H1 (cell line): Measurements from ENCODE around the gene ETS1. TPM values are rescaled to one million over a fixed set of nuclear protein-coding genes. Genes with fewer than 3 reads are reported as not detected.

ENCODE experiments used
- BCL11A ChIP-seq, 2 experiments: IDR thresholded peaks; one replicate each; pipeline ENCODE4 v1.6.1; 2011; ENCODE audit warnings: low read depth in 2 of 2, low read length in 2 of 2, mild to moderate bottlenecking in 2 of 2
- CTBP2 ChIP-seq: IDR thresholded peaks from 2 replicates; pipeline ENCODE4 v1.7.0; 2011; ENCODE audit warnings: borderline replicate concordance, mild to moderate bottlenecking, moderate library complexity, mixed read lengths, low read length; ENCODE audit not compliant: insufficient read depth, insufficient read length
- MAFK ChIP-seq: IDR thresholded peaks from 2 replicates; pipeline ENCODE4 v1.6.1; 2012; ENCODE audit warnings: low read depth, mild to moderate bottlenecking, improper control_type of control experiment, low read length
- SP1 ChIP-seq: IDR thresholded peaks from 2 replicates; pipeline ENCODE4 v1.6.1; 2011; ENCODE audit warnings: low read depth, low read length
- TAF1 ChIP-seq: IDR thresholded peaks from 2 replicates; pipeline ENCODE4 v1.6.1; 2011; ENCODE audit warnings: mild to moderate bottlenecking, low read depth, low read length
- TBP ChIP-seq: IDR thresholded peaks from 2 replicates; pipeline ENCODE4 v1.6.1; 2011; ENCODE audit warnings: low read depth, low read length, improper control_type of control experiment
- polyA plus RNA-seq, 7 experiments: library from polyadenylated mRNA; depleted of rRNA in 3 of 7; stranded (reverse) in 5 of 7; unstranded in 2 of 7; fragments of >200 nt in 5 of 7; fragments of 200-250 nt in 2 of 7; gene quantifications; 1 replicate in 5 of 7; 2 replicates in 1 of 7; 4 replicates in 1 of 7; pipeline versions ENCODE4 v1.2.1 to v1.2.3, GENCODE V29; 2011 to 2013; ENCODE audit warnings: missing spikeins in 2 of 7, mixed read lengths in 2 of 7
- total RNA-seq: library from RNA; stranded (reverse); fragmentation: NEBNext Ultra II Directional; extraction: Animal tissue kit (Norgen Biotek cat#: 25700); gene quantifications from 2 replicates; pipeline ENCODE4 v1.2.1, GENCODE V29; 2021
- TF ChIP-seq, protein P1 (sequence below): fragments of 300-600 bp; sonication (generic); IDR thresholded peaks from 2 replicates; pipeline ENCODE4 v1.7.1; 2012; ENCODE audit warnings: low read length, moderate library complexity, mild to moderate bottlenecking, inconsistent platforms; ENCODE audit not compliant: insufficient replicate concordance
- TF ChIP-seq, protein P2 (sequence below): IDR thresholded peaks from 2 replicates; pipeline ENCODE4 v1.6.1; 2012; ENCODE audit warnings: inconsistent platforms
- TF ChIP-seq, protein P3 (sequence below): IDR thresholded peaks from 2 replicates; pipeline ENCODE4 v1.6.1; 2011; ENCODE audit warnings: low read depth, mild to moderate bottlenecking, low read length; ENCODE audit not compliant: insufficient read depth
- TF ChIP-seq, protein P4 (sequence below): IDR thresholded peaks from 2 replicates; pipeline ENCODE4 v1.6.1; 2012; ENCODE audit warnings: inconsistent platforms

Gene ETS1
- total and polyA plus RNA-seq, 2 of the 8 experiments (the other 6 are each of a cell fraction or from before 2014, with no cell fraction given) = 10.0 to 35.3 TPM

DNA sequence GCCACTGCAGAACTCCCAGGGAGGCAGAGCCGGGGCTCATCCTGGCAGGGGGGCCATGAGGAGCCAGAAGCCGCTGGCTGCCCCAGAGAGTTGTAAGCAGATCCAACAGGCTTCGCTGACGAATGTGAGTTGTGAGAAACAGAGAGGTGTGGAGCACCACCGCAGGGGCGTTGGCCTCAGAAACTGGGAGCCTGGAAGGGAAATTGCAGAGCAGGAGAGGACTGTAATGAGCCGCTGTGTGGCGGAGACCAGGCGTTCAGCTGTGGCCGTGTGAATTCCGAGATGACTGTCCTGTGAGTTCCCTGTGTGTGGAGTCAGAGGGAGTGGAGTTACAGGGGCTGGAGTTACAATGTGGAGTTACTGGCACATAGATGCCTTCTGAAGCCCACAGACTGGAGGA lies 27.7 kb upstream of the ETS1 start (continued):
- TF ChIP-seq, protein P1, sequence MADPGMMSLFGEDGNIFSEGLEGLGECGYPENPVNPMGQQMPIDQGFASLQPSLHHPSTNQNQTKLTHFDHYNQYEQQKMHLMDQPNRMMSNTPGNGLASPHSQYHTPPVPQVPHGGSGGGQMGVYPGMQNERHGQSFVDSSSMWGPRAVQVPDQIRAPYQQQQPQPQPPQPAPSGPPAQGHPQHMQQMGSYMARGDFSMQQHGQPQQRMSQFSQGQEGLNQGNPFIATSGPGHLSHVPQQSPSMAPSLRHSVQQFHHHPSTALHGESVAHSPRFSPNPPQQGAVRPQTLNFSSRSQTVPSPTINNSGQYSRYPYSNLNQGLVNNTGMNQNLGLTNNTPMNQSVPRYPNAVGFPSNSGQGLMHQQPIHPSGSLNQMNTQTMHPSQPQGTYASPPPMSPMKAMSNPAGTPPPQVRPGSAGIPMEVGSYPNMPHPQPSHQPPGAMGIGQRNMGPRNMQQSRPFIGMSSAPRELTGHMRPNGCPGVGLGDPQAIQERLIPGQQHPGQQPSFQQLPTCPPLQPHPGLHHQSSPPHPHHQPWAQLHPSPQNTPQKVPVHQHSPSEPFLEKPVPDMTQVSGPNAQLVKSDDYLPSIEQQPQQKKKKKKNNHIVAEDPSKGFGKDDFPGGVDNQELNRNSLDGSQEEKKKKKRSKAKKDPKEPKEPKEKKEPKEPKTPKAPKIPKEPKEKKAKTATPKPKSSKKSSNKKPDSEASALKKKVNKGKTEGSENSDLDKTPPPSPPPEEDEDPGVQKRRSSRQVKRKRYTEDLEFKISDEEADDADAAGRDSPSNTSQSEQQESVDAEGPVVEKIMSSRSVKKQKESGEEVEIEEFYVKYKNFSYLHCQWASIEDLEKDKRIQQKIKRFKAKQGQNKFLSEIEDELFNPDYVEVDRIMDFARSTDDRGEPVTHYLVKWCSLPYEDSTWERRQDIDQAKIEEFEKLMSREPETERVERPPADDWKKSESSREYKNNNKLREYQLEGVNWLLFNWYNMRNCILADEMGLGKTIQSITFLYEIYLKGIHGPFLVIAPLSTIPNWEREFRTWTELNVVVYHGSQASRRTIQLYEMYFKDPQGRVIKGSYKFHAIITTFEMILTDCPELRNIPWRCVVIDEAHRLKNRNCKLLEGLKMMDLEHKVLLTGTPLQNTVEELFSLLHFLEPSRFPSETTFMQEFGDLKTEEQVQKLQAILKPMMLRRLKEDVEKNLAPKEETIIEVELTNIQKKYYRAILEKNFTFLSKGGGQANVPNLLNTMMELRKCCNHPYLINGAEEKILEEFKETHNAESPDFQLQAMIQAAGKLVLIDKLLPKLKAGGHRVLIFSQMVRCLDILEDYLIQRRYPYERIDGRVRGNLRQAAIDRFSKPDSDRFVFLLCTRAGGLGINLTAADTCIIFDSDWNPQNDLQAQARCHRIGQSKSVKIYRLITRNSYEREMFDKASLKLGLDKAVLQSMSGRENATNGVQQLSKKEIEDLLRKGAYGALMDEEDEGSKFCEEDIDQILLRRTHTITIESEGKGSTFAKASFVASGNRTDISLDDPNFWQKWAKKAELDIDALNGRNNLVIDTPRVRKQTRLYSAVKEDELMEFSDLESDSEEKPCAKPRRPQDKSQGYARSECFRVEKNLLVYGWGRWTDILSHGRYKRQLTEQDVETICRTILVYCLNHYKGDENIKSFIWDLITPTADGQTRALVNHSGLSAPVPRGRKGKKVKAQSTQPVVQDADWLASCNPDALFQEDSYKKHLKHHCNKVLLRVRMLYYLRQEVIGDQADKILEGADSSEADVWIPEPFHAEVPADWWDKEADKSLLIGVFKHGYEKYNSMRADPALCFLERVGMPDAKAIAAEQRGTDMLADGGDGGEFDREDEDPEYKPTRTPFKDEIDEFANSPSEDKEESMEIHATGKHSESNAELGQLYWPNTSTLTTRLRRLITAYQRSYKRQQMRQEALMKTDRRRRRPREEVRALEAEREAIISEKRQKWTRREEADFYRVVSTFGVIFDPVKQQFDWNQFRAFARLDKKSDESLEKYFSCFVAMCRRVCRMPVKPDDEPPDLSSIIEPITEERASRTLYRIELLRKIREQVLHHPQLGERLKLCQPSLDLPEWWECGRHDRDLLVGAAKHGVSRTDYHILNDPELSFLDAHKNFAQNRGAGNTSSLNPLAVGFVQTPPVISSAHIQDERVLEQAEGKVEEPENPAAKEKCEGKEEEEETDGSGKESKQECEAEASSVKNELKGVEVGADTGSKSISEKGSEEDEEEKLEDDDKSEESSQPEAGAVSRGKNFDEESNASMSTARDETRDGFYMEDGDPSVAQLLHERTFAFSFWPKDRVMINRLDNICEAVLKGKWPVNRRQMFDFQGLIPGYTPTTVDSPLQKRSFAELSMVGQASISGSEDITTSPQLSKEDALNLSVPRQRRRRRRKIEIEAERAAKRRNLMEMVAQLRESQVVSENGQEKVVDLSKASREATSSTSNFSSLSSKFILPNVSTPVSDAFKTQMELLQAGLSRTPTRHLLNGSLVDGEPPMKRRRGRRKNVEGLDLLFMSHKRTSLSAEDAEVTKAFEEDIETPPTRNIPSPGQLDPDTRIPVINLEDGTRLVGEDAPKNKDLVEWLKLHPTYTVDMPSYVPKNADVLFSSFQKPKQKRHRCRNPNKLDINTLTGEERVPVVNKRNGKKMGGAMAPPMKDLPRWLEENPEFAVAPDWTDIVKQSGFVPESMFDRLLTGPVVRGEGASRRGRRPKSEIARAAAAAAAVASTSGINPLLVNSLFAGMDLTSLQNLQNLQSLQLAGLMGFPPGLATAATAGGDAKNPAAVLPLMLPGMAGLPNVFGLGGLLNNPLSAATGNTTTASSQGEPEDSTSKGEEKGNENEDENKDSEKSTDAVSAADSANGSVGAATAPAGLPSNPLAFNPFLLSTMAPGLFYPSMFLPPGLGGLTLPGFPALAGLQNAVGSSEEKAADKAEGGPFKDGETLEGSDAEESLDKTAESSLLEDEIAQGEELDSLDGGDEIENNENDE = no peak
- no peak for TF ChIP-seq TAF1
- no peak for TF ChIP-seq CTBP2
- TF ChIP-seq TBP = no peak
- TF ChIP-seq, protein P2, sequence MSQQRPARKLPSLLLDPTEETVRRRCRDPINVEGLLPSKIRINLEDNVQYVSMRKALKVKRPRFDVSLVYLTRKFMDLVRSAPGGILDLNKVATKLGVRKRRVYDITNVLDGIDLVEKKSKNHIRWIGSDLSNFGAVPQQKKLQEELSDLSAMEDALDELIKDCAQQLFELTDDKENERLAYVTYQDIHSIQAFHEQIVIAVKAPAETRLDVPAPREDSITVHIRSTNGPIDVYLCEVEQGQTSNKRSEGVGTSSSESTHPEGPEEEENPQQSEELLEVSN = no peak
- no peak for TF ChIP-seq SP1
- no peak for TF ChIP-seq MAFK
- TF ChIP-seq, protein P3, sequence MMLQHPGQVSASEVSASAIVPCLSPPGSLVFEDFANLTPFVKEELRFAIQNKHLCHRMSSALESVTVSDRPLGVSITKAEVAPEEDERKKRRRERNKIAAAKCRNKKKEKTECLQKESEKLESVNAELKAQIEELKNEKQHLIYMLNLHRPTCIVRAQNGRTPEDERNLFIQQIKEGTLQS = no peak
- TF ChIP-seq, protein P4, sequence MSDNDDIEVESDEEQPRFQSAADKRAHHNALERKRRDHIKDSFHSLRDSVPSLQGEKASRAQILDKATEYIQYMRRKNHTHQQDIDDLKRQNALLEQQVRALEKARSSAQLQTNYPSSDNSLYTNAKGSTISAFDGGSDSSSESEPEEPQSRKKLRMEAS = no peak
- TF ChIP-seq BCL11A (IDR thresholded peaks at IDR 0.05; ENCODE audit: low read depth in 2 of 2, low read length in 2 of 2) = no peak
